ENCODE data around the gene ECEL1. TPM values are rescaled to one million over a fixed set of nuclear protein-coding genes. Genes with fewer than 3 reads are reported as not detected.
"Not testable (repeated sequence)": the region's sequence is repeated elsewhere in the genome, so short reads cannot be mapped to it uniquely, and the experiment has no call there.

Gene ECEL1
- total RNA-seq, 4 donors from 2014 or later, result not detected

DNA sequence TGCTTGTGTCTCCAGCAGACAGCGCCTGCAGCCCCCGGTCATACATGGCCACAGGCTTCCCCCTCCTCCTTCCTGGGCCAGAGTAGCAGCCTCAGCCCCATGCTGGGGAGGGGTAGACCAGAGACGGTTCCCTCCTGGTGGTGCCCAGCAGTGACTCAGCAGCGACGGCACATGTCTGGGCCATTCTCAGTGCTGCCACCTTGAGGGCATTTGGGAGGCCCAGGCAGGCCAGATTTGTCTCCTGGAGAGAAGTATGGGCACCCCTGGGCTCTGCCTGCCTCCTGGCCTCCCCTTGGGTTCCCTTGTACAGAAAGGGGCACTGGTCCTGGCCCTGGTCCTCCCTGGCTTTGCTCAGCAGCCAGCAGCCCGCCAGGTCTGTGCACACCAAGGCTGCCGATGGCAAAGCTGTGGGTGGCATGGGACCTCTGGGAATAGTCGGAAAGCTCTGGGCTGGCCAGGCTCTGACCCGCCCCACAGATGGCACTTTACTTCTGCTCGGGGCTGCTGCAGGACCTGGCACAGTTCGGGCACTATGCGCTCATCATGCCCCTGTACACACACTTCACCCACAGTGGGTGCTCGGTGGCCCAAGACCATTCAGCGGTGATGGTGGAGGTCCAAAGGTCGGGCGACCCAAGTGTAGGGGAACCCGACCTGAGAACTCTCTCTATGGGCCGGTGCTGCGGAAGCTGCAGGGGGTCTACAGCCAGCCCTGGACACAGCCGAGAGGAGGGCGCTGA lies 43.1 kb downstream of the ECEL1 start:
- Histone ChIP-seq H3K36me3 (no peaks in the 10 kb centered on the region), H3K9me3 (no peaks in the 10 kb centered on the region), H3K27me3 (no peaks in the 10 kb centered on the region), H3K27ac (no peak overlapping the region), H3K4me1 (peaks cover 0 to 9% (median 4%) of the 10 kb centered on the region in 4 donors), H3K4me3 (no peak overlapping the region)
- TF ChIP-seq CTCF (IDR thresholded peaks at IDR 0.05), result peak in 5 of 6 experiments; percentile 27 to 79 (median 64)
- TF ChIP-seq POLR2A (IDR thresholded peaks at IDR 0.05), result no peak
- peak; percentile 36 to 77 (median 71) for DNase-seq

DNA sequence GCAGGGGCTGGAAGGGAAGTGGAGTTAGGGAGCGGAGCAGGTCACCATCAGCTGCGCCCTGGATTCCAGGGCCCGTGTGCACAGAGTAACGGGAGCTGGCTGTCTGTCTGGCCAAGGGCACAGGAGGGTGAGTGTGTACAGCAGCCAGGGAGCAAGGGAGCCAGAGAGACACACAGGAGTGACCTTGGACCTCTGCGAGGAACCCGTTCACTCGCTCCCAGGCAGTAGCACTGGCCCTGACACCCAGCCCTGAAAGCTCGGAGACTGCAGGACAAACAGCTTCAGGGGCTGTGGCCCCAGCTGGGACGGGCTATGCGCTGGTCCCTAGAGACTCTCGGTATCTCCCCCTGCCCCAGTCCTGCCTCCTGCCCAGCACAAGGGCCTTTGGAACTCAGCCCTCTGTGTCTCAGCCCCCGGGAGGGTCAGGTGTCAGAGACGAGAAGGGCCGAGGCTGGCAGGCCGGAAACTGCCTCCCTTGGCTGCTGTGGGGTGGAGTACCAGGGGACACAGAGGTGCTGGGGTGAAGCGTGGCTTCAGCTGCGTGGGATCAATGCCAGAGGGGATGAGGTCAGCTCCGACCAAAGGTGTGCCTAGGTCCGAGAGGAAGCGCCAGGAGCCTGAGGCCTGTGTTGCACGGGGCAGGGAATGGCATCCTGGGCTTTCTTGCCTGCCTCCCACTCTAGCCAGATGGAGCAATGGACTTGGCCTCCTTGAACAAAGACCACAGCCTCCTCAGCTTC lies 43.8 kb downstream of the ECEL1 start:
- H3K4me1 ChIP-seq, H3K27me3 ChIP-seq, H3K27ac ChIP-seq, H3K9me3 ChIP-seq, H3K4me3 ChIP-seq, H3K36me3 ChIP-seq: not testable (repeated sequence)
- peak in 1 of 3 donors; percentile 47 for DNase-seq

DNA sequence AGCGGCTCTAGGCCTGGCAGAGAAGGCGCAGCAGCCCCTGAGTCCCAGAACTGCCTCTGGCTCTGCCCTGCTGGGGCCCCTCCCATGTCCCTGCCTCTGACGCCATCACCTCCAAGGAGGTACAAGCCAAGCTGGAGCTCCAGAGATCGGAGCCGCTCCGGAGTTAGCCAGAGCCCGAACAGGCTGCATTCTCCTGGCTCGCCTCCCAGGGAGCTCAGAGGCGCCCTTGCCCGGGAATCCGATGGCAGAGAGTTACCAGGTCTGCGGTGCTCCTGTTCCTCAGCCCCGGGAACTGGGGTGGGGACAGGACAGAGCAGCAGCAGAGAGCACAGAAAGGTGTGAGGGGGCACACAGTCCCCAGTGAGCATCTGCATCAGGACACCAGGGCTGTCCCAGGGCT lies 44.6 kb downstream of the ECEL1 start:
- H3K4me3 ChIP-seq, result not testable (repeated sequence)

DNA sequence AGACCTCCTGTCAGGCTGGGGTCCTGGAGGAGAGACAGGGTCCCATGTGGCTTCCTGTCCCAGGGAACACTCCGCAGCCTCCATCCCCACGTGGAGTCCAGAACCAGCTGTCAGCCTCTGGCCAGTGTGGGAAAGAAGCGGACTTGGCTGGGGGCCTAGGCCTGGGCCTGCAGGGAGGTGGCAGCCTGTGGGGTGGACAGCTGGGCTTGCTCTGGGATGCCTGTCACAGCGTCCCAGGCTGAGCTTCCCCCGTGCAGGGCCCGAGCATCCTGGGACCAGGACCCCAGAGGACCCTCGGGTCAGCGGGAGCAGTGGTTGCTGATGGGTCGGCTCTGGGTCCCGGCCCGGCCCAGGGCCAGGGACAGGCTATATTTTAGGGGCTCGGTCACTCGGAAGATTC lies 45.2 kb downstream of the ECEL1 start:
- H3K4me1 ChIP-seq, H3K4me3 ChIP-seq, H3K27ac ChIP-seq, H3K36me3 ChIP-seq, H3K27me3 ChIP-seq, H3K9me3 ChIP-seq: not testable (repeated sequence)
- peak in 1 of 3 donors; percentile 22 for DNase-seq

More for the DNA sequence above, 44.6 kb downstream of the ECEL1 start:
- H3K9me3 ChIP-seq, H3K27ac ChIP-seq, H3K27me3 ChIP-seq, H3K4me1 ChIP-seq, H3K36me3 ChIP-seq: not testable (repeated sequence)
- peak in 1 of 3 donors; percentile 17 for DNase-seq

DNA sequence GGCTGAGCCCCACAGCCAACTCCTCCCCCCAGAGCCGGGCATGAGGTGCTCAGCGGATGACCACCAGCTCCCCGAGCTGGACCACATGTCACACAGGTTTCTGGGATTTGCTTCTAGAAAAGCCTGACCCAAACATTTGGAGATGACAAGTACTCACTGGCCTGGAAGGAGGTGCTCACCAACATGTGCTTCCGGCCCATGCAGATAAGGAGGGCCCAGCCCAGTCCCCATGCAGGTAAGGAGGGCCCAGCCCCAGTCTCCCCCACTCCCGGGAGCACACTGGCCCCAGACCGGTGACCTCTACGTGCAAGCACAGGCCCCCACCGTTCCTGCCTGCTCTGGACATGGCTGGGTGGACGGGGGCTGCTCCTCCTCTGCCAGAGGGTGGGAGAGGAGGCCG lies 45.7 kb downstream of the ECEL1 start:
- H3K4me3 ChIP-seq, H3K36me3 ChIP-seq, H3K27me3 ChIP-seq, H3K9me3 ChIP-seq, H3K4me1 ChIP-seq, H3K27ac ChIP-seq: not testable (repeated sequence)
- peak in 1 of 3 donors; percentile 23 for DNase-seq

DNA sequence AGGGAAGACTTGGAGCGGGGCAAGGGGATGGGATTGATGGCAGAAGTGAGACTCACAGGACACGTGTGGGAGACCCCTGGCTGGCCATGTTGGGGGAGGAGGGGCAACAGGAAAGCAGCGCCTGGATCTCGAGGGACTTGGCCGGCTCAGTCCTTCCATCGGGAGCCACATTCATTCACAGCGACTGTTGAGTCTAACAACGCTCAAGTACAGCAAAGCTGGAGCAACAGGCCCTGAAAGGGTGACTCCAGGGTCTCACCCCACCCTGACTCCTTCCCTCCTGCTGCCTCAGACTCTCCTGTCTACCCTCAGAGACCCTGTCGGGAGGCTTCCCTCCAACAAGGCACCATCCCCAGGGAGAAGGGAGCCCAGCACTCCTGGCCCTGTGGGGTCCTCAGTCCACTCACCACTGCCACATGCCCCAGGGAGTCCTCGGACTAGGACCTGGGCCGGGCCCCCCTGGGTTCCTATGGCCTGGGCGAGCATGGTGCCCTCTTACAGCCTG lies 46.4 kb downstream of the ECEL1 start:
- no peak for TF ChIP-seq POLR2A (IDR thresholded peaks at IDR 0.05)
- TF ChIP-seq CTCF (IDR thresholded peaks at IDR 0.05), result no peak
- Histone ChIP-seq H3K36me3 (no peaks in the 10 kb centered on the region), H3K9me3 (no peaks in the 10 kb centered on the region), H3K4me1 (no peaks in the 10 kb centered on the region), H3K27ac (no peak overlapping the region), H3K4me3 (no peak overlapping the region), H3K27me3 (no peaks in the 10 kb centered on the region)
- DNase-seq, result no peak

GRCh38 chr2:232440220-232441018 lies 47.2 kb downstream of the ECEL1 start:
- TF ChIP-seq CTCF (IDR thresholded peaks at IDR 0.05), result peak; percentile 74 to 98 (median 95)
- not testable (repeated sequence) for H3K4me1 ChIP-seq, H3K27ac ChIP-seq, H3K36me3 ChIP-seq, H3K4me3 ChIP-seq, H3K27me3 ChIP-seq, H3K9me3 ChIP-seq
- DNase-seq, result peak; percentile 78 to 92 (median 91)

Data from Peyer's patch (tissue), 4 donors.